ENCODE results near the gene PFDN1. TPM values are rescaled to one million over a fixed set of nuclear protein-coding genes. Genes with fewer than 3 reads are reported as not detected.
A peak's percentile ranks its signal among the peaks of the same experiment; 100 is the strongest.

PFDN1 gene
- total and polyA plus RNA-seq, 8 donors = 28.6 to 137 (median 74.2) TPM

DNA sequence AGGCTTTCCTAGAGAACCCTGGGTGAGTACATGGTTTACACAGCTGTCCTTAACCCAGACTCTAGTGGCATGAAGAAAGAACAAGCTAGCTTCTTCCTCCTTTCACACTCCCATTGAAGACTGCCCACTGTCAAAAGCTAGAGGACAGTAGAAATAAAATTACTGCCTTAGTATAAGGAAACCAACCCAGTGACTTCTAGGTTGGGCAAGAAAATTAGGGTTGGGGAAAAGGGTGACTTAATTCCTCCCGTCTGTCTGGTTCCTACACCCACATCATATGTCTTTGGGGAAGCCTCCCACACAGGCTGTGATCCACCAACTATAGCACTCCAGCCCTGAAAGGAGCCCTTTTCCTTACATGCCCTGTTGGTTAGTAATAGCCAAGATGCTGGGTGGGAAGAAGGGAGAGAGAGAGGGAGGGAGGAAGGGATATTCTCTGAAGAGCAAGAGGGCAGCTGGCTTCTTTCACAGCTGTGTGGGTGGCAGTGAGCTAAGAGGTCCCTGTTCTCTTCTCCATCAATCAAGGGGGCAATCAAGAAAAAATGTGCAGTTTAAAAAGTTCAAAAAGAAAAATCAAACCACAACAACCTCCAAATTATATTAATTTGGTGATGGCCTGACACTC, 21.8 kb upstream of the PFDN1 start:
- peak overlapping the region; percentile 66 to 84 (median 82) for H3K27ac ChIP-seq
- WGBS, 5 donors = 40 to 71% (median 61%) methylated on average over 1 of the region's 1 CpG
- H3K36me3 ChIP-seq = no peaks in the 10 kb centered on the region
- intact Hi-C loops (cut with DNase I; ENCODE audit: low total_unique reads) = no loop called here
- H3K27me3 ChIP-seq = no peaks in the 10 kb centered on the region
- no peak for TF ChIP-seq POLR2A (IDR thresholded peaks at IDR 0.05)
- no peak for TF ChIP-seq EP300 (IDR thresholded peaks at IDR 0.05)
- peak in 1 of 3 donors; percentile 47 for TF ChIP-seq POLR2AphosphoS5 (IDR thresholded peaks at IDR 0.05)
- TF ChIP-seq, protein P1, sequence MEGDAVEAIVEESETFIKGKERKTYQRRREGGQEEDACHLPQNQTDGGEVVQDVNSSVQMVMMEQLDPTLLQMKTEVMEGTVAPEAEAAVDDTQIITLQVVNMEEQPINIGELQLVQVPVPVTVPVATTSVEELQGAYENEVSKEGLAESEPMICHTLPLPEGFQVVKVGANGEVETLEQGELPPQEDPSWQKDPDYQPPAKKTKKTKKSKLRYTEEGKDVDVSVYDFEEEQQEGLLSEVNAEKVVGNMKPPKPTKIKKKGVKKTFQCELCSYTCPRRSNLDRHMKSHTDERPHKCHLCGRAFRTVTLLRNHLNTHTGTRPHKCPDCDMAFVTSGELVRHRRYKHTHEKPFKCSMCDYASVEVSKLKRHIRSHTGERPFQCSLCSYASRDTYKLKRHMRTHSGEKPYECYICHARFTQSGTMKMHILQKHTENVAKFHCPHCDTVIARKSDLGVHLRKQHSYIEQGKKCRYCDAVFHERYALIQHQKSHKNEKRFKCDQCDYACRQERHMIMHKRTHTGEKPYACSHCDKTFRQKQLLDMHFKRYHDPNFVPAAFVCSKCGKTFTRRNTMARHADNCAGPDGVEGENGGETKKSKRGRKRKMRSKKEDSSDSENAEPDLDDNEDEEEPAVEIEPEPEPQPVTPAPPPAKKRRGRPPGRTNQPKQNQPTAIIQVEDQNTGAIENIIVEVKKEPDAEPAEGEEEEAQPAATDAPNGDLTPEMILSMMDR (IDR thresholded peaks at IDR 0.05) = no peak
- peaks cover 33 to 71% (median 52%) of the 10 kb centered on the region in 4 donors for H3K4me1 ChIP-seq
- DNase-seq = no peak
- H3K9me3 ChIP-seq = no peaks in the 10 kb centered on the region
- H3K4me3 ChIP-seq = no peak overlapping the region

DNA sequence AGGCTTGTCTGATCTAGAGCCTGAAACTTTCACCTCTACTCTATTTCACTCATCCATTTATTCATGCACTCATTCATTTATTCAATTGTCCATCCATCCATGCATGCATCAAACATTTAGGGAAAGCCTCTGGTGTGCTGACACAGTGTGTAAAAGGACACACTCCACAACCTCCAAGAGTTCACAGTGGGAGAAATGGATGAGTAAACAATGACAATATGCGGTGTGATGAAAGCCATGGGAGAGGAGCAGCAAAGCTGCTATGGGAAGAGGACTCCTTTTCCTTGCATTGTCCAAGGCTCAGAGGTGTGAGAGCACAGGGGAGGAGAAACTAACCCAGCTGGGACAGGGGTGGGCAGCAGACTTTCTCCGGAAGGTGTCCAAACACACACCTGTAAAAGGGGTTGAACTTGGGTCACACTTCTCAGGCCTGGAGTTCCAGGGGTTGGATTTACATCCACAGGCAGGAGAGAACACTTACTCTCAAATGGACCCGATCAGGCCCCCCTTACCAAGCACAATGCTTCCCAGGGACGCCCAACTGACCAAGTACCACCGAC, 21.2 kb upstream of the PFDN1 start:
- Histone ChIP-seq H3K27ac (peak overlapping the region; percentile 66 to 84 (median 82)), H3K36me3 (no peaks in the 10 kb centered on the region), H3K9me3 (no peaks in the 10 kb centered on the region), H3K4me3 (no peak overlapping the region), H3K27me3 (no peaks in the 10 kb centered on the region), H3K4me1 (peaks cover 33 to 67% (median 50%) of the 10 kb centered on the region in 4 donors)
- intact Hi-C loops (cut with DNase I; ENCODE audit: low total_unique reads) = no loop called here
- no peak for DNase-seq
- TF ChIP-seq EP300 (IDR thresholded peaks at IDR 0.05) (no peak), POLR2AphosphoS5 (IDR thresholded peaks at IDR 0.05) (no peak), POLR2A (IDR thresholded peaks at IDR 0.05) (no peak)
- TF ChIP-seq, protein P1 (IDR thresholded peaks at IDR 0.05) = no peak
- 55 to 80% (median 66%) methylated on average over 5 of the region's 5 CpGs for WGBS, 5 donors

DNA sequence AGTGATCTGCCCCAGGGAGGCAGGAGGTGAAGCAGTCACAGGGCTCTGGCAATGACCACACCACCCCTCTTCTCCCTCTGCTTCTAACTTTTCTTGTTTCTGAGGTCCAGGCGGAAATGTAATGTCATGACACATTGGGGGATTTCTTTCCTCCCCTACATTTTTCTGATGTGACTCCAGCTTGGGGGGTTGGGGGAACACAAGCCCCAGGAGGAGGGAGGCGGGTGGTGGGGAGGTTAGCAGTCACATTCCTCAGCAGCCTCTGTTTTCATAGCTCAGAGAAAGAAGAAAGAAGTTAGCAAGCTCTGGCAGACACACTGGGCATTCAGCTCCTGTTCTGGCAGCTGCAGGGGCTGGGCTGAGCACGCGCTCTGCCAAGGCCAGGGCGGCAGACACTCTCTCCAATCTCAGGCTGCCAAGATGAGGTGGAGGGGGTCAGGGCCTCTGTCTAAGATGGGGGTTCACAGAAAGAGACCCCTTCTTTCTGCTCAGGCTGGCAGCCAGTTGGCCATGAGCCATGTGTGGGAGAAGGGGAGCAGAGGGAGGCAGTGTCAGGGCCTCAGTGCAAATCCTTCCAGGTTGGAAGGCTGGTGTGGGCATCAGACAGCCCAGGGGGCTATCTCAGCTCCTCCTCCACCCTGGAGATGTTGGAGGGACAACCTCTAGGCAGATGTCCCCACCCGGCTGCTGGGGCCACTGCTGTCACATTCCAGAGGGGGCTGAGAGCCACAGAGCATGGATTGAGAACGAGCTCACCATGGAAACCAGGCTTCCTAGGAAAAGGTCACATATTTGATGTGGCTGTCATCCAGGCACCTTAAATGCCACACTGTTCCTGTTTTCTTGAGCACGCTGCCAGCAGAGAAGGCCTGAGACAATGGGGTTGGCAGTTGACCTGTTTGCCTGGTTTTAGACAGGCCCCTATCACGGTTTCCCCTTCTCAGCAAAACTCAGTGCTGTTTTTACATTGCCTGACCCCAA, 20.1 kb upstream of the PFDN1 start:
- Histone ChIP-seq H3K27me3 (no peaks in the 10 kb centered on the region), H3K4me3 (no peak overlapping the region), H3K27ac (peak overlapping the region; percentile 81 to 85 (median 83)), H3K9me3 (no peaks in the 10 kb centered on the region), H3K4me1 (peaks cover 29 to 59% (median 44%) of the 10 kb centered on the region in 4 donors), H3K36me3 (no peaks in the 10 kb centered on the region)
- 21 to 47% (median 34%) methylated on average over 9 of the region's 9 CpGs for WGBS, 5 donors
- intact Hi-C loops (cut with DNase I; ENCODE audit: low total_unique reads) = no loop called here
- TF ChIP-seq POLR2A (IDR thresholded peaks at IDR 0.05) (no peak), POLR2AphosphoS5 (IDR thresholded peaks at IDR 0.05) (peak in 1 of 3 donors; percentile 73), EP300 (IDR thresholded peaks at IDR 0.05) (no peak)
- DNase-seq = peak; percentile 72 to 84

DNA sequence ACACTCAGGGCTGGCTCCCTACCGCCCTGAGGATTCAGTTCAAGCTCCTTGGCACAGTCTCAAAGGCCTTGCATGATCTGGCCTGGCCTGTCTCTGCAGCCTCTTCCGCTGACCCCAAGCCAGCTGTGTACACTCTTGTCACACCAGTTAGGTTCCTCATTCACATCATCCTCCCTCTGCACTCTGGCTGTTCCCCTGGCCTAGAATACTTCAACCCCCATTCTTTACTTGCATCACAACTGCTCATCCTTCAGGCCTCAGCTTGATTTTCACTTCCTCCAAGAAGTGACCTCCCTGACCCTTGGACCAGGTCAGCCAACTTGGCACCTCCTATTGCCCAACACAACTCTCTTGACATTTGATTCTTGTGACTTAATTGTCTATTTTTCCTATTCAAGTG, 18.9 kb upstream of the PFDN1 start:
- 78 to 88% (median 87%) methylated on average over 2 of the region's 2 CpGs for WGBS, 5 donors
- H3K4me3 ChIP-seq = no peak overlapping the region
- no peaks in the 10 kb centered on the region for H3K9me3 ChIP-seq
- DNase-seq = peak in 1 of 2 donors; percentile 40
- intact Hi-C loops (cut with DNase I; ENCODE audit: low total_unique reads) = no loop called here
- H3K27me3 ChIP-seq = no peaks in the 10 kb centered on the region
- TF ChIP-seq POLR2AphosphoS5 (IDR thresholded peaks at IDR 0.05) = no peak
- TF ChIP-seq EP300 (IDR thresholded peaks at IDR 0.05) = no peak
- TF ChIP-seq POLR2A (IDR thresholded peaks at IDR 0.05) = no peak
- TF ChIP-seq, protein P1 (IDR thresholded peaks at IDR 0.05) = no peak
- H3K4me1 ChIP-seq = peaks cover 29 to 48% (median 37%) of the 10 kb centered on the region in 4 donors
- H3K36me3 ChIP-seq = no peaks in the 10 kb centered on the region
- peak overlapping the region; percentile 9 to 84 (median 82) for H3K27ac ChIP-seq
